ENCODE results near the gene NUDCD2. TPM values are rescaled to one million over a fixed set of nuclear protein-coding genes. Genes with fewer than 3 reads are reported as not detected.
"Not testable (repeated sequence)": the region's sequence is repeated elsewhere in the genome, so short reads cannot be mapped to it uniquely, and the experiment has no call there.

NUDCD2 gene
- total RNA-seq, 1 experiment from 2014 or later, result 44.9 TPM

DNA sequence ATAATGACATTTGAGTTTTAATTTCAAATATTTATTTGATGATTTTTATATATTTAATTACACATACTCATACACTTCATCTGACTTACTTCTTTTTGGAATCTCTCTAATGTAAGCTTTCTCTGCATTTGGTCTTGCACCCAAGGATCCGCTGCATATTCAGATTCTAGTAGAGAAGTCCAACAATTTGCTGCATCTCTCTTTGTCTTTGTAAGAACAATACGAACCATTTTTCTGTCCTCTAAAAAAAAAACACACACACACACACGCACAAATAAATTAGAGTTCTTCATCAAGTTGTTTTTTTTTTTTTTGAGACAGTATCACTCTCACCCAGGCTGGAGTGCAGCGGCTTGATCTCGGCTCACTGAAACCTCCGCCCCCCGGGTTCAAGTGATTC is 3.1 kb downstream of the NUDCD2 start:
- Mint-ChIP-seq H3K36me3 (ENCODE audit: insufficient read depth, unreplicated experiment) (peaks cover 70% of the 10 kb centered on the region), H3K4me1 (ENCODE audit: low read depth, unreplicated experiment) (peaks cover 26% of the 10 kb centered on the region), H3K4me3 (ENCODE audit: low read depth, unreplicated experiment) (no peak overlapping the region), H3K27ac (ENCODE audit: unreplicated experiment) (no peak overlapping the region), H3K27me3 (ENCODE audit: unreplicated experiment) (no peaks in the 10 kb centered on the region), H3K9me3 (ENCODE audit: low read depth, unreplicated experiment) (no peaks in the 10 kb centered on the region)
- TF ChIP-seq, protein P1, sequence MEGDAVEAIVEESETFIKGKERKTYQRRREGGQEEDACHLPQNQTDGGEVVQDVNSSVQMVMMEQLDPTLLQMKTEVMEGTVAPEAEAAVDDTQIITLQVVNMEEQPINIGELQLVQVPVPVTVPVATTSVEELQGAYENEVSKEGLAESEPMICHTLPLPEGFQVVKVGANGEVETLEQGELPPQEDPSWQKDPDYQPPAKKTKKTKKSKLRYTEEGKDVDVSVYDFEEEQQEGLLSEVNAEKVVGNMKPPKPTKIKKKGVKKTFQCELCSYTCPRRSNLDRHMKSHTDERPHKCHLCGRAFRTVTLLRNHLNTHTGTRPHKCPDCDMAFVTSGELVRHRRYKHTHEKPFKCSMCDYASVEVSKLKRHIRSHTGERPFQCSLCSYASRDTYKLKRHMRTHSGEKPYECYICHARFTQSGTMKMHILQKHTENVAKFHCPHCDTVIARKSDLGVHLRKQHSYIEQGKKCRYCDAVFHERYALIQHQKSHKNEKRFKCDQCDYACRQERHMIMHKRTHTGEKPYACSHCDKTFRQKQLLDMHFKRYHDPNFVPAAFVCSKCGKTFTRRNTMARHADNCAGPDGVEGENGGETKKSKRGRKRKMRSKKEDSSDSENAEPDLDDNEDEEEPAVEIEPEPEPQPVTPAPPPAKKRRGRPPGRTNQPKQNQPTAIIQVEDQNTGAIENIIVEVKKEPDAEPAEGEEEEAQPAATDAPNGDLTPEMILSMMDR (IDR thresholded peaks at IDR 0.05; ENCODE audit: unreplicated experiment), result no peak
- no peak for DNase-seq
- no TSS peak for BruUV-seq (replicated peaks)
- intact Hi-C loops (cut with micrococcal nuclease; ENCODE audit: unreplicated experiment), result no loop called here
- CTCF ChIA-PET, result interaction anchor here (0.7 kb wide), 1 partner anchor 9 kb away, joined by 4 read pairs; no protein-coding TSS in a partner anchor

- TF ChIP-seq, protein P1 (IDR thresholded peaks at IDR 0.05; ENCODE audit: unreplicated experiment), result no peak
- Mint-ChIP-seq H3K4me3 (ENCODE audit: low read depth, unreplicated experiment) (no peak overlapping the region), H3K27ac (ENCODE audit: unreplicated experiment) (no peak overlapping the region), H3K9me3 (ENCODE audit: low read depth, unreplicated experiment) (no peaks in the 10 kb centered on the region), H3K36me3 (ENCODE audit: insufficient read depth, unreplicated experiment) (peaks cover 70% of the 10 kb centered on the region), H3K27me3 (ENCODE audit: unreplicated experiment) (no peaks in the 10 kb centered on the region), H3K4me1 (ENCODE audit: low read depth, unreplicated experiment) (peaks cover 26% of the 10 kb centered on the region)
- intact Hi-C loops (cut with micrococcal nuclease; ENCODE audit: unreplicated experiment), result no loop called here
- no TSS peak for BruUV-seq (replicated peaks)
- no peak for DNase-seq
- CTCF ChIA-PET, result interaction anchor here (0.7 kb wide), 1 partner anchor 8 kb away, joined by 4 read pairs; no protein-coding TSS in a partner anchor
Observed at GRCh38 chr5:163456029-163456589, 3.8 kb downstream of the NUDCD2 start.

GRCh38 chr5:163455406-163455805 is 4.5 kb downstream of the NUDCD2 start:
- H3K27me3 Mint-ChIP-seq (ENCODE audit: unreplicated experiment); H3K9me3 Mint-ChIP-seq (ENCODE audit: low read depth, unreplicated experiment); DNase-seq; intact Hi-C loops (cut with micrococcal nuclease; ENCODE audit: unreplicated experiment); H3K27ac Mint-ChIP-seq (ENCODE audit: unreplicated experiment); H3K4me3 Mint-ChIP-seq (ENCODE audit: low read depth, unreplicated experiment); BruUV-seq (replicated peaks): not testable (repeated sequence)
- peaks cover 26% of the 10 kb centered on the region for H3K4me1 Mint-ChIP-seq (ENCODE audit: low read depth, unreplicated experiment)
- CTCF ChIA-PET, result interaction anchor here (0.7 kb wide), 2 partner anchors 35 to 1631 kb away, joined by 3 to 4 read pairs; no protein-coding TSS in a partner anchor
- peaks cover 68% of the 10 kb centered on the region for H3K36me3 Mint-ChIP-seq (ENCODE audit: insufficient read depth, unreplicated experiment)

- TF ChIP-seq, protein P1 (IDR thresholded peaks at IDR 0.05; ENCODE audit: unreplicated experiment), result no peak
- no peak overlapping the region for H3K27ac Mint-ChIP-seq (ENCODE audit: unreplicated experiment)
- H3K9me3 Mint-ChIP-seq (ENCODE audit: low read depth, unreplicated experiment), result no peaks in the 10 kb centered on the region
- intact Hi-C loops (cut with micrococcal nuclease; ENCODE audit: unreplicated experiment), result no loop called here
- H3K27me3 Mint-ChIP-seq (ENCODE audit: unreplicated experiment), result no peaks in the 10 kb centered on the region
- no peak overlapping the region for H3K4me3 Mint-ChIP-seq (ENCODE audit: low read depth, unreplicated experiment)
- BruUV-seq (replicated peaks), result no TSS peak
- H3K4me1 Mint-ChIP-seq (ENCODE audit: low read depth, unreplicated experiment), result peaks cover 26% of the 10 kb centered on the region
- no peak for DNase-seq
- peaks cover 66% of the 10 kb centered on the region for H3K36me3 Mint-ChIP-seq (ENCODE audit: insufficient read depth, unreplicated experiment)
- CTCF ChIA-PET, result no interaction called here
Observed at GRCh38 chr5:163453705-163454104, 6.2 kb downstream of the NUDCD2 start.

GRCh38 chr5:163451489-163451888 is 8.4 kb downstream of the NUDCD2 start:
- no peak overlapping the region for H3K4me3 Mint-ChIP-seq (ENCODE audit: low read depth, unreplicated experiment)
- H3K27ac Mint-ChIP-seq (ENCODE audit: unreplicated experiment), result no peak overlapping the region
- peaks cover 76% of the 10 kb centered on the region for H3K36me3 Mint-ChIP-seq (ENCODE audit: insufficient read depth, unreplicated experiment)
- H3K4me1 Mint-ChIP-seq (ENCODE audit: low read depth, unreplicated experiment), result peaks cover 11% of the 10 kb centered on the region
- CTCF ChIA-PET, result no interaction called here
- intact Hi-C loops (cut with micrococcal nuclease; ENCODE audit: unreplicated experiment), result no loop called here
- BruUV-seq (replicated peaks), result no TSS peak
- DNase-seq, result no peak
- TF ChIP-seq, protein P1 (IDR thresholded peaks at IDR 0.05; ENCODE audit: unreplicated experiment), result no peak
- H3K9me3 Mint-ChIP-seq (ENCODE audit: low read depth, unreplicated experiment), result no peaks in the 10 kb centered on the region
- H3K27me3 Mint-ChIP-seq (ENCODE audit: unreplicated experiment), result no peaks in the 10 kb centered on the region

All from Calu3 (cell line).